IMR-90 (cell line): ENCODE measurements around the gene ERBB4. TPM values are rescaled to one million over a fixed set of nuclear protein-coding genes. Genes with fewer than 3 reads are reported as not detected.

Experiments used
- ATAC-seq: fragments of 200-7000 bp; cut with Tn5 transposase; 2 replicates; pipeline ENCODE4 v1.9.1; 2020; ENCODE audit warnings: low read depth, mild to moderate bottlenecking, moderate library complexity
- BruUV-seq: library from RNA; stranded (reverse); fragments of 400-500 nt; replicated peaks from 2 replicates; lab custom pipeline; 2021; lab: Mats Ljungman, UMichigan
- CTCF ChIA-PET: fragments of 300-600 bp; formaldehyde crosslinking; extraction: SDS; loops from one replicate; lab custom pipeline; 2021; ENCODE audit warnings: antibody characterized with exemption; lab: Yijun Ruan, JAX
- POLR2A ChIA-PET: fragments of 300-600 bp; sonication (Branson Sonifier 250); formaldehyde crosslinking; loops from one replicate; lab custom pipeline; 2022; ENCODE audit warnings: antibody characterized with exemption; ENCODE audit not compliant: unreplicated experiment; lab: Charles Lee
- DNase-seq: peaks from one replicate; pipeline ENCODE4 v3.0.0; 2013
- H2AFZ ChIP-seq: replicated peaks from 2 replicates; pipeline ENCODE3; 2013; ENCODE audit warnings: low read length, mild to moderate bottlenecking; ENCODE audit not compliant: poor library complexity
- H2AK5ac ChIP-seq: 2 replicates; pipeline ENCODE4 v1.6.1; 2013; ENCODE audit warnings: low read depth, low read length, inconsistent platforms
- H2AK9ac ChIP-seq: replicated peaks from 2 replicates; pipeline ENCODE3; 2013; ENCODE audit warnings: mild to moderate bottlenecking, low read depth, low read length, moderate library complexity; ENCODE audit not compliant: poor library complexity
- H2BK120ac ChIP-seq: 2 replicates; pipeline ENCODE4 v1.6.1; 2013; ENCODE audit warnings: low read depth, low read length, inconsistent platforms
- H2BK15ac ChIP-seq: 3 replicates; pipeline ENCODE4 v1.6.1; 2013; ENCODE audit warnings: low read depth, low read length, inconsistent platforms
- H2BK20ac ChIP-seq: 2 replicates; pipeline ENCODE4 v1.6.1; 2013; ENCODE audit warnings: low read depth, mild to moderate bottlenecking, inconsistent platforms, low read length, moderate library complexity
- H2BK5ac ChIP-seq: 2 replicates; pipeline ENCODE4 v1.6.1; 2013; ENCODE audit warnings: mild to moderate bottlenecking, low read depth, low read length, inconsistent platforms; ENCODE audit not compliant: poor library complexity, severe bottlenecking
- H3K14ac ChIP-seq: replicated peaks from 2 replicates; pipeline ENCODE4 v1.6.1; 2013; ENCODE audit warnings: low read depth, low read length, inconsistent platforms
- H3K18ac ChIP-seq: 2 replicates; pipeline ENCODE4 v1.6.1; 2013; ENCODE audit warnings: low read depth, low read length, control low read depth
- H3K23ac ChIP-seq: 2 replicates; pipeline ENCODE4 v1.6.1; 2013; ENCODE audit warnings: low read depth, low read length, inconsistent platforms
- H3K27ac ChIP-seq: 2 replicates; pipeline ENCODE4 v1.5.1; 2013; ENCODE audit warnings: mild to moderate bottlenecking, control low read depth, low read length; ENCODE audit not compliant: insufficient read depth
- H3K27me3 ChIP-seq: 2 replicates; pipeline ENCODE4 v1.6.1; 2013; ENCODE audit warnings: low read length; ENCODE audit not compliant: control insufficient read depth, insufficient read depth
- H3K36me3 ChIP-seq: 2 replicates; pipeline ENCODE4 v1.6.1; 2013; ENCODE audit warnings: low read length, mixed read lengths; ENCODE audit not compliant: control insufficient read depth, insufficient read depth
- H3K4ac ChIP-seq: 2 replicates; pipeline ENCODE4 v1.6.1; 2013; ENCODE audit warnings: low read depth, low read length, inconsistent platforms
- H3K4me1 ChIP-seq: 2 replicates; pipeline ENCODE4 v1.6.1; 2013; ENCODE audit warnings: low read length, mixed read lengths; ENCODE audit not compliant: control insufficient read depth, insufficient read depth
- H3K4me2 ChIP-seq: 2 replicates; pipeline ENCODE4 v1.6.1; 2013; ENCODE audit warnings: low read depth, mild to moderate bottlenecking, control low read depth, low read length, moderate library complexity
- H3K4me3 ChIP-seq: 2 replicates; pipeline ENCODE4 v1.5.1; 2013; ENCODE audit warnings: low read depth, mild to moderate bottlenecking, control low read depth, low read length, moderate library complexity; ENCODE audit not compliant: insufficient read depth
- H3K56ac ChIP-seq: 2 replicates; pipeline ENCODE4 v1.6.1; 2013; ENCODE audit warnings: low read length, inconsistent platforms; ENCODE audit not compliant: insufficient read depth; ENCODE audit errors: extremely low read depth
- H3K79me1 ChIP-seq, 2 experiments: 2 replicates each; pipeline ENCODE4 v1.6.1; 2013; ENCODE audit warnings: low read length in 2 of 2, inconsistent platforms in 1 of 2, low read depth in 1 of 2
- H3K9ac ChIP-seq: 2 replicates; pipeline ENCODE4 v1.6.1; 2013; ENCODE audit warnings: low read depth, low read length, control low read depth
- H3K9me1 ChIP-seq: 2 replicates; pipeline ENCODE4 v1.6.1; 2013; ENCODE audit warnings: low read length, inconsistent platforms; ENCODE audit not compliant: insufficient read depth
- H3K9me3 ChIP-seq: 2 replicates; pipeline ENCODE4 v1.6.1; 2013; ENCODE audit warnings: low read length; ENCODE audit not compliant: control insufficient read depth, insufficient read depth
- H4K20me1 ChIP-seq: 2 replicates; pipeline ENCODE4 v1.6.1; 2013; ENCODE audit warnings: low read length, inconsistent platforms; ENCODE audit not compliant: insufficient read depth
- H4K5ac ChIP-seq: 2 replicates; pipeline ENCODE4 v1.6.1; 2013; ENCODE audit warnings: mild to moderate bottlenecking, low read depth, low read length, control low read depth
- H4K8ac ChIP-seq, 2 experiments: 2 replicates each; pipeline ENCODE4 v1.6.1; 2013; ENCODE audit warnings: low read depth in 2 of 2, low read length in 2 of 2, control low read depth in 1 of 2, inconsistent platforms in 1 of 2
- H4K91ac ChIP-seq: 2 replicates; pipeline ENCODE4 v1.6.1; 2013; ENCODE audit warnings: low read depth, low read length, inconsistent platforms; ENCODE audit not compliant: insufficient read depth
- CEBPB ChIP-seq: IDR thresholded peaks from 2 replicates; pipeline ENCODE4 v1.6.1; 2012; ENCODE audit warnings: low read depth, low read length, improper control_type of control experiment
- CHD1 ChIP-seq: IDR thresholded peaks from 2 replicates; pipeline ENCODE4 v1.6.1; 2012; ENCODE audit warnings: low read depth, low read length, improper control_type of control experiment
- MXI1 ChIP-seq: IDR thresholded peaks from 2 replicates; pipeline ENCODE4 v1.6.1; 2012; ENCODE audit warnings: low read depth, mild to moderate bottlenecking, low read length, moderate library complexity, borderline replicate concordance
- NFE2L2 ChIP-seq: fragments of 150-350 bp; IDR thresholded peaks from 2 replicates; pipeline ENCODE4 v1.6.1; 2016; ENCODE audit warnings: low read depth, mild to moderate bottlenecking, low read length
- POLR2A ChIP-seq: IDR thresholded peaks from 2 replicates; pipeline ENCODE4 v1.6.1; 2012; ENCODE audit warnings: mild to moderate bottlenecking, low read depth, low read length
- RAD21 ChIP-seq: IDR thresholded peaks from 2 replicates; pipeline ENCODE4 v1.6.1; 2012; ENCODE audit warnings: low read length, improper control_type of control experiment
- RFX5 ChIP-seq: IDR thresholded peaks from 2 replicates; pipeline ENCODE4 v1.8.0; 2012; ENCODE audit warnings: low read depth, mild to moderate bottlenecking, low read length, moderate library complexity
- WGBS, 2 experiments: methylation state at CpG; one replicate each; pipeline versions ENCODE4 v1.1.5 to v1.1.7; 2013; ENCODE audit warnings: missing lambda C conversion rate in 2 of 2; ENCODE audit not compliant: insufficient read length in 1 of 2; ENCODE audit errors: extremely low coverage in 2 of 2; 5-methylcytosine and 5-hydroxymethylcytosine counted together
- dilution Hi-C: fragments of 300-500 bp; cut with HindIII; formaldehyde crosslinking; loops from one replicate; pipeline ENCODE4 v1.14.3; 2018; ENCODE audit warnings: low sequenced_read_pairs; ENCODE audit not compliant: unreplicated experiment
- in situ Hi-C: fragments of 300-500 bp; cut with MboI; formaldehyde crosslinking; loops from 3 replicates; pipeline ENCODE4 v1.14.3; 2019; ENCODE audit warnings: low sequenced_read_pairs, inconsistent platforms, mixed read lengths
- intact Hi-C: fragments of 100-400 bp; cut with micrococcal nuclease; formaldehyde crosslinking; loops from 2 replicates; pipeline ENCODE4 v1.10.0; 2022
- polyA plus RNA-seq, 3 experiments: library from polyadenylated mRNA; depleted of rRNA; stranded (reverse); fragments of >200 nt; gene quantifications; 2 replicates each; pipeline ENCODE4 v1.2.3, GENCODE V29; 2012; ENCODE audit warnings: low replicate concordance in 1 of 3
- total RNA-seq: library from RNA; depleted of rRNA; stranded (reverse); fragments of >200 nt; gene quantifications from 2 replicates; pipeline ENCODE4 v1.2.3, GENCODE V29; 2012

ERBB4 gene
- total and polyA plus RNA-seq, 2 of the 4 experiments (the other 2 are of a cell fraction) = not detected

DNA sequence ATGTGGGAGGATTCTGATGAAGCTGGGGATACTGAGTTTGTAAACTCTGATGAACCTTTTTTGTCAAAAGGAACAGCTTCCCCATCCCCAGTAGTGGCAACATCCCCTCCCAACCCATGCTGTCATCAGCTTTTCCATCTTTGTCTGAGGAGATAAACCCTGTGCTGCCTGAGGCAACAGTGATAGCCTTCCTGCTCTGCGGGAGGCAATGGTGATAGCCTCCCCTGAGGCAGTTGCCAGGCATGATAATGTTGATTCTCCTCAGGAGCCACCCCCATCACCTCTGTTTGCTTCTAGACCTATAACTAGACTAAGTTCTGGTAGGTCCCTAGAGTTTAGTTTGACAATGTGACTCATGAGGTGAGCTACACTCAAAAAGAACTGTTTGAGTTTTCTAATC lies 97.5 kb downstream of the ERBB4 start:
- Histone ChIP-seq H2BK5ac (no peak overlapping the region), H3K79me1 (no peaks in the 10 kb centered on the region), H3K27ac (no peak overlapping the region), H2BK20ac (no peak overlapping the region), H4K20me1 (no peaks in the 10 kb centered on the region), H3K4me3 (no peak overlapping the region), H3K4ac (no peak overlapping the region), H4K5ac (no peak overlapping the region), H2BK120ac (no peak overlapping the region), H3K18ac (no peak overlapping the region), H4K91ac (no peak overlapping the region), H3K9me1 (no peaks in the 10 kb centered on the region), H3K14ac (no peak overlapping the region), H2AFZ (no peak overlapping the region), H3K36me3 (no peaks in the 10 kb centered on the region), H3K9ac (no peak overlapping the region), H3K4me2 (no peak overlapping the region), H3K56ac (no peak overlapping the region), H4K8ac (no peak overlapping the region), H2AK5ac (no peak overlapping the region), H3K23ac (no peak overlapping the region), H2AK9ac (no peak overlapping the region), H3K4me1 (no peaks in the 10 kb centered on the region), H3K9me3 (peaks cover 4% of the 10 kb centered on the region; the same call in 1 of the 2 replicates), H2BK15ac (no peak overlapping the region), H3K27me3 (no peaks in the 10 kb centered on the region)
- intact Hi-C loops (no loop called here), dilution Hi-C loops (no loop called here), in situ Hi-C loops (no loop called here)
- no CpG with 5 or more reads among the region's 1 CpG for WGBS, 2 experiments
- TF ChIP-seq CHD1 = no peak
- TF ChIP-seq CEBPB = no peak
- TF ChIP-seq MXI1 = no peak
- TF ChIP-seq RFX5 = no peak
- TF ChIP-seq POLR2A = no peak
- no peak for TF ChIP-seq RAD21
- TF ChIP-seq NFE2L2 = no peak
- BruUV-seq = no TSS peak
- POLR2A ChIA-PET = no interaction called here
- DNase-seq = no peak
- ATAC-seq = no peak
- CTCF ChIA-PET = no interaction called here
